ENCODE results near the gene UBLCP1. TPM values are rescaled to one million over a fixed set of nuclear protein-coding genes. Genes with fewer than 3 reads are reported as not detected.

Gene UBLCP1
- total and polyA plus RNA-seq, 2 of the 8 experiments (the other 6 are each of a cell fraction or from before 2014, with no cell fraction given), result 13.0 to 40.9 TPM

DNA sequence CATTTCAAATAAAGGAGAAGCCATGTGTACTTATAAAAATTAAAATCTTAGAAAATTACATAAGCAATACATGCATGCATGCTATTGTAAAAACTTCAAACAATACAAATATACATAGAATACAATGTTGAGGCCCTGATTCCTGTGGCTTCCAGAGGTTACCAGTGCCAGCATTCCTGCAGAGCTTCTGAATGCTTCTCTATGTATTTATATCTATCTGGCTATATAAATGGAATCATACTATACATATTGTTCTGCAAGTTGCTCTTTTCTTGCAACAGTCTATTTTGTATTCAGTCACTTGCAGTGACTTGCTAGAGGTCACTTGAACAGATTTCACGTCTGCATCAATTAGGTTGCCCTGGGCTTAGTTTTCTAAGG, 70.4 kb downstream of the UBLCP1 start:
- Histone ChIP-seq H3K23me2 (ENCODE audit: low read depth, low read length) (no peaks in the 10 kb centered on the region), H3K79me1 (ENCODE audit: low read depth, low read length) (no peaks in the 10 kb centered on the region), H3K18ac (ENCODE audit: extremely low read depth, low read length) (no peak overlapping the region), H3K27ac (ENCODE audit: low read depth, low read length) (no peak overlapping the region), H3K23ac (ENCODE audit: insufficient read length) (no peak overlapping the region), H4K91ac (replicated peaks; ENCODE audit: insufficient read length, low read length) (no peak overlapping the region), H2BK5ac (ENCODE audit: low read depth, low read length) (no peak overlapping the region), H3K9ac (replicated peaks in 1 of 4; ENCODE audit: extremely low read depth in 1 of 4, low read depth in 3 of 4, low read length in 3 of 4) (no peak overlapping the region), H4K8ac (ENCODE audit: extremely low read depth, insufficient read depth, low read length) (no peak overlapping the region), H3K4ac (replicated peaks; ENCODE audit: insufficient read length, low read depth, low read length) (no peak overlapping the region), H3K9me3 (ENCODE audit: insufficient read depth in 2 of 2, low read depth in 1 of 2, low read length in 1 of 2) (no peaks in the 10 kb centered on the region), H2BK12ac (ENCODE audit: low read depth, low read length) (no peak overlapping the region), H2BK20ac (ENCODE audit: low read length) (no peak overlapping the region), H4K5ac (ENCODE audit: insufficient read length, low read depth, low read length) (no peak overlapping the region), H3K4me1 (replicated peaks in 1 of 4; ENCODE audit: control insufficient read depth in 3 of 4, insufficient read depth in 4 of 4, low read length in 3 of 4) (peaks cover 0 to 2% (median under 1%) of the 10 kb centered on the region in 4 experiments; a peak in 1 of 7 replicates), H3K36me3 (ENCODE audit: control insufficient read depth in 2 of 4, insufficient read depth in 4 of 4, low read length in 3 of 4) (no peaks in the 10 kb centered on the region), H3K79me2 (ENCODE audit: control insufficient read depth in 1 of 2, insufficient read depth in 2 of 2, low read length in 2 of 2) (no peaks in the 10 kb centered on the region), H3K4me3 (ENCODE audit: extremely low read depth in 1 of 4, insufficient read depth in 2 of 4, low read depth in 3 of 4, low read length in 4 of 4) (no peak overlapping the region), H2AFZ (ENCODE audit: low read length) (no peak overlapping the region), H3K27me3 (replicated peaks in 1 of 4; ENCODE audit: control insufficient read depth in 3 of 4, extremely low read depth in 1 of 4, insufficient read depth in 3 of 4, low read length in 3 of 4) (peaks cover 0 to 1% (median 0%) of the 10 kb centered on the region in 4 experiments; a peak in 1 of 7 replicates), H2BK120ac (replicated peaks; ENCODE audit: low read depth, low read length) (no peak overlapping the region), H4K20me1 (replicated peaks in 1 of 2; ENCODE audit: control insufficient read depth in 1 of 2, insufficient read depth in 2 of 2, low read length in 2 of 2) (no peaks in the 10 kb centered on the region), H2BK15ac (ENCODE audit: low read length) (no peak overlapping the region), H2AK5ac (ENCODE audit: low read depth, low read length) (no peak overlapping the region), H3K4me2 (ENCODE audit: insufficient read depth in 1 of 2, low read depth in 2 of 2, low read length in 2 of 2) (no peak overlapping the region), H3K56ac (replicated peaks; ENCODE audit: insufficient read length, low read depth, low read length) (no peak overlapping the region), H3K14ac (ENCODE audit: insufficient read length) (no peak overlapping the region)
- 82% methylated on average over 1 of the region's 1 CpG; no CpG with 5 or more reads in 1 of the 2 experiments for WGBS, 2 experiments (ENCODE audit: extremely low coverage in 1 of 2, insufficient coverage in 1 of 2, insufficient read length in 1 of 2, insufficient replicate concordance in 2 of 2, low coverage in 1 of 2, low lambda C conversion rate in 2 of 2, missing lambda C conversion rate in 1 of 2)
- TF ChIP-seq GTF2F1 (IDR thresholded peaks at IDR 0.05; ENCODE audit: borderline replicate concordance, low read depth, low read length) (no peak), TCF12 (IDR thresholded peaks at IDR 0.05; ENCODE audit: low read depth, low read length) (no peak), SAP30 (IDR thresholded peaks at IDR 0.05; ENCODE audit: insufficient read depth, insufficient replicate concordance, low read length) (no peak), PHF8 (conservative IDR thresholded peaks at IDR 0.05; ENCODE audit: low read depth, low read length) (no peak), RFX5 (IDR thresholded peaks at IDR 0.05; ENCODE audit: borderline replicate concordance, low read depth, low read length) (no peak), KDM1A (IDR thresholded peaks at IDR 0.05; ENCODE audit: borderline replicate concordance, low read length) (no peak), RXRA (IDR thresholded peaks at IDR 0.05; ENCODE audit: insufficient read depth, low read depth, low read length) (no peak), SIRT6 (IDR thresholded peaks at IDR 0.05; ENCODE audit: low read length) (no peak), CREB1 (IDR thresholded peaks at IDR 0.05) (no peak), E2F6 (IDR thresholded peaks at IDR 0.05) (no peak), ASH2L (IDR thresholded peaks at IDR 0.05; ENCODE audit: low read length) (no peak), CBX8 (IDR thresholded peaks at IDR 0.05; ENCODE audit: borderline replicate concordance, low read depth, low read length) (no peak)
- CTCF ChIA-PET (ENCODE audit: partially characterized antibody), result interaction anchor here (1.1 to 1.4 kb wide), 3 partner anchors 16 to 617 kb away, joined by 3 to 5 read pairs (median 4); no protein-coding TSS in a partner anchor
- POLR2A ChIA-PET (ENCODE audit: partially characterized antibody), result no interaction called here
- DNase-seq (ENCODE audit: low read depth in 1 of 2, low spot score in 2 of 2), result no peak
- no peak for FAIRE-seq

Data from H1 (cell line).